ENCODE measurements around the gene SLX9. TPM values are rescaled to one million over a fixed set of nuclear protein-coding genes. Genes with fewer than 3 reads are reported as not detected.

The SLX9 gene
- total RNA-seq, 4 donors from 2014 or later: 8.6 to 24.3 (median 10.5) TPM; not detected in 1

GRCh38 chr21:45017039-45017960 lies 77.5 kb downstream of the SLX9 start:
- Histone ChIP-seq H3K9me3 (no peaks in the 10 kb centered on the region), H3K27me3 (no peaks in the 10 kb centered on the region), H3K4me3 (no peak overlapping the region), H3K4me1 (peaks cover 0 to 4% of the 10 kb centered on the region in 2 donors), H3K36me3 (no peaks in the 10 kb centered on the region), H3K27ac (no peak overlapping the region)
- intact Hi-C loops (cut with DNase I; ENCODE audit: low total_unique reads): no loop called here
- no peak for TF ChIP-seq CTCF (IDR thresholded peaks at IDR 0.05)
- TF ChIP-seq POLR2A (IDR thresholded peaks at IDR 0.05): no peak
- peak; percentile 12 to 13 for DNase-seq

- intact Hi-C loops (cut with DNase I; ENCODE audit: low total_unique reads): no loop called here
- TF ChIP-seq CTCF (IDR thresholded peaks at IDR 0.05): no peak
- TF ChIP-seq POLR2A (IDR thresholded peaks at IDR 0.05): no peak
- DNase-seq: peak; percentile 23 to 39
- Histone ChIP-seq H3K36me3 (no peaks in the 10 kb centered on the region), H3K4me1 (peaks cover 0 to 4% of the 10 kb centered on the region in 2 donors), H3K9me3 (no peaks in the 10 kb centered on the region), H3K27me3 (no peaks in the 10 kb centered on the region), H3K27ac (peak overlapping the region; percentile 28 to 65), H3K4me3 (peak overlapping the region; percentile 4 to 51)
Measured at GRCh38 chr21:45018131-45019075, 78.6 kb downstream of the SLX9 start.

GRCh38 chr21:45019076-45019886 lies 79.5 kb downstream of the SLX9 start:
- DNase-seq: peak; percentile 18 to 32

More at GRCh38 chr21:45019076-45019886, 79.5 kb downstream of the SLX9 start:
- H3K4me1 ChIP-seq: peaks cover 0 to 4% of the 10 kb centered on the region in 2 donors
- peak overlapping the region; percentile 4 to 51 for H3K4me3 ChIP-seq
- H3K27ac ChIP-seq: peak overlapping the region; percentile 28 to 65
- no peaks in the 10 kb centered on the region for H3K9me3 ChIP-seq
- no peaks in the 10 kb centered on the region for H3K27me3 ChIP-seq
- H3K36me3 ChIP-seq: no peaks in the 10 kb centered on the region
- no peak for TF ChIP-seq POLR2A (IDR thresholded peaks at IDR 0.05)
- no peak for TF ChIP-seq CTCF (IDR thresholded peaks at IDR 0.05)
- intact Hi-C loops (cut with DNase I; ENCODE audit: low total_unique reads): no loop called here

Measured in uterus (tissue), 4 donors.